Ecto neural progenitor cell (in vitro differentiated cells): ENCODE data around the gene MCAM.

Experiments used
- DNase-seq: peaks from one replicate; pipeline ENCODE4 v3.0.0-alpha.2; 2018; ENCODE audit warnings: low spot score

MCAM gene

GRCh38 chr11:119345685-119346084, 28.8 kb upstream of the MCAM start:
- no peak for DNase-seq

- no peak for DNase-seq
These were observed 27.5 kb upstream of the MCAM start for GRCh38 chr11:119344291-119345010.

GRCh38 chr11:119343726-119344125, 26.8 kb upstream of the MCAM start:
- no peak for DNase-seq

GRCh38 chr11:119342362-119343130, 25.6 kb upstream of the MCAM start:
- no peak for DNase-seq

- no peak for DNase-seq
These were observed 25.0 kb upstream of the MCAM start for GRCh38 chr11:119342023-119342300.

- DNase-seq = no peak
These were observed 24.5 kb upstream of the MCAM start for GRCh38 chr11:119341222-119342022.

GRCh38 chr11:119340335-119341221, 23.6 kb upstream of the MCAM start, which contains the start of gene C1QTNF5:
Gene C1QTNF5 (minus strand): TSS chr11:119340883. CDS start chr11:119340397, 486 bp downstream.
- DNase-seq = peak; percentile 72

- DNase-seq = peak; percentile 93
These were observed 22.8 kb upstream of the MCAM start for GRCh38 chr11:119339589-119340334.

- DNase-seq = no peak
These were observed 22.1 kb upstream of the MCAM start for GRCh38 chr11:119338965-119339588.

GRCh38 chr11:119338318-119338890, 21.5 kb upstream of the MCAM start:
- DNase-seq = peak; percentile 92

- peak; percentile 87 for DNase-seq
These were observed 20.8 kb upstream of the MCAM start for GRCh38 chr11:119337581-119338317.

- DNase-seq = no peak
These were observed 20.0 kb upstream of the MCAM start for GRCh38 chr11:119336744-119337469.

GRCh38 chr11:119335655-119336543, 19.0 kb upstream of the MCAM start:
- no peak for DNase-seq

GRCh38 chr11:119335091-119335654, 18.2 kb upstream of the MCAM start:
- no peak for DNase-seq

- DNase-seq = peak; percentile 97
These were observed 17.4 kb upstream of the MCAM start, which contains the start of gene RNF26 for GRCh38 chr11:119334174-119334930. Gene RNF26 (plus strand): TSS chr11:119334527. CDS start chr11:119335123, 596 bp downstream.

GRCh38 chr11:119332111-119332765, 15.3 kb upstream of the MCAM start:
- no peak for DNase-seq
